NB4 (cell line): ENCODE measurements around the gene LYPD6B.

ENCODE experiments used
- DNase-seq: peaks from one replicate; pipeline ENCODE4 v3.0.0; 2010; ENCODE audit warnings: low read depth
- H3K4me3 ChIP-seq: one replicate; pipeline ENCODE4 v1.5.1; 2011; ENCODE audit warnings: mild to moderate bottlenecking, low read depth, low read length, moderate library complexity
- CTCF ChIP-seq: IDR thresholded peaks from one replicate; pipeline ENCODE4 v1.5.1; 2012; ENCODE audit warnings: low read depth, low read length
- MAX ChIP-seq: IDR thresholded peaks from 2 replicates; pipeline ENCODE4 v1.6.1; 2011; ENCODE audit warnings: low read depth, low read length
- MYC ChIP-seq: IDR thresholded peaks from 2 replicates; pipeline ENCODE4 v1.6.1; 2011; ENCODE audit warnings: low read depth, low read length
- POLR2A ChIP-seq: IDR thresholded peaks from 2 replicates; pipeline ENCODE4 v1.6.1; 2011; ENCODE audit warnings: mild to moderate bottlenecking; ENCODE audit not compliant: insufficient read length; ENCODE audit errors: extremely low read depth

Gene LYPD6B

GRCh38 chr2:149001496-149001895 is 37.0 kb upstream of the LYPD6B start:
- no peak overlapping the region for H3K4me3 ChIP-seq
- no peak for DNase-seq
- no peak for TF ChIP-seq CTCF
- TF ChIP-seq MYC = no peak
- TF ChIP-seq MAX = no peak
- no peak for TF ChIP-seq POLR2A

GRCh38 chr2:149002378-149002890 is 36.1 kb upstream of the LYPD6B start:
- TF ChIP-seq MYC (no peak), POLR2A (no peak), CTCF (no peak), MAX (no peak)
- no peak for DNase-seq
- H3K4me3 ChIP-seq = no peak overlapping the region

GRCh38 chr2:149002891-149003740 is 35.4 kb upstream of the LYPD6B start:
- TF ChIP-seq CTCF (no peak), MYC (no peak), POLR2A (no peak), MAX (no peak)
- H3K4me3 ChIP-seq = no peak overlapping the region
- no peak for DNase-seq

GRCh38 chr2:149004836-149005235 is 33.7 kb upstream of the LYPD6B start:
- DNase-seq = no peak
- H3K4me3 ChIP-seq = no peak overlapping the region
- TF ChIP-seq MAX (no peak), MYC (no peak), CTCF (no peak), POLR2A (no peak)

GRCh38 chr2:149005471-149006077 is 32.9 kb upstream of the LYPD6B start:
- DNase-seq = no peak
- no peak overlapping the region for H3K4me3 ChIP-seq
- TF ChIP-seq POLR2A (no peak), MYC (no peak), MAX (no peak), CTCF (no peak)
